K562 (cell line): Measurements from ENCODE around the gene RNF25. TPM values are rescaled to one million over a fixed set of nuclear protein-coding genes. Genes with fewer than 3 reads are reported as not detected.
A peak's percentile ranks its signal among the peaks of the same experiment; 100 is the strongest.

Experiments used
- BACH1 ChIP-seq: fragments of 200-800 bp; sonication (Bioruptor generic); IDR thresholded peaks from 2 replicates; pipeline ENCODE4 v1.6.1; 2016; ENCODE audit warnings: missing genetic modification characterization, missing compliant biosample characterization
- CBFA2T3 ChIP-seq: fragments of 450-650 bp; IDR thresholded peaks from 2 replicates; pipeline ENCODE4 v1.6.1; 2017
- CREM ChIP-seq: IDR thresholded peaks from 2 replicates; pipeline ENCODE4 v1.6.1; 2014; ENCODE audit warnings: antibody characterized with exemption, low read depth
- E2F6 ChIP-seq, 2 experiments: IDR thresholded peaks; 2 replicates each; pipeline ENCODE4 v1.6.1; 2011; ENCODE audit warnings: borderline replicate concordance in 1 of 2, control low read depth in 1 of 2, low read depth in 1 of 2, low read length in 1 of 2, mild to moderate bottlenecking in 1 of 2, mixed read lengths in 1 of 2, moderate library complexity in 1 of 2; ENCODE audit not compliant: insufficient read depth in 1 of 2, insufficient read length in 1 of 2, poor library complexity in 1 of 2, severe bottlenecking in 1 of 2; ENCODE audit errors: extremely low read depth in 1 of 2
- EGR1 ChIP-seq: fragments of 450-650 bp; conservative IDR thresholded peaks from 2 replicates; pipeline ENCODE4 v1.6.1; 2017; ENCODE audit warnings: mild to moderate bottlenecking
- EHMT2 ChIP-seq: fragments of 450-650 bp; IDR thresholded peaks from 2 replicates; pipeline ENCODE4 v1.6.1; 2018; ENCODE audit warnings: antibody characterized with exemption
- ELF1 ChIP-seq: fragments of 200-800 bp; sonication (Bioruptor generic); IDR thresholded peaks from 2 replicates; pipeline ENCODE4 v1.6.1; 2016; ENCODE audit warnings: missing genetic modification characterization, missing compliant biosample characterization
- HDAC2 ChIP-seq: fragments of 450-650 bp; IDR thresholded peaks from 2 replicates; pipeline ENCODE4 v1.6.1; 2016; ENCODE audit warnings: mild to moderate bottlenecking
- HMGN3 ChIP-seq: IDR thresholded peaks from 2 replicates; pipeline ENCODE4 v1.6.1; 2011; ENCODE audit warnings: borderline replicate concordance, low read depth, mild to moderate bottlenecking, mixed read lengths, low read length; ENCODE audit not compliant: insufficient read length; ENCODE audit errors: extremely low read depth
- HOMEZ ChIP-seq: fragments of 250-450 bp; sonication (Bioruptor Pico); IDR thresholded peaks from 2 replicates; pipeline ENCODE4 v1.4.0; 2020; ENCODE audit warnings: mild to moderate bottlenecking, moderate library complexity
- NCOA4 ChIP-seq: fragments of 450-650 bp; IDR thresholded peaks from 2 replicates; pipeline ENCODE4 v1.6.1; 2018; ENCODE audit warnings: mild to moderate bottlenecking; ENCODE audit not compliant: partially characterized antibody
- NCOA6 ChIP-seq: fragments of 450-650 bp; IDR thresholded peaks from 2 replicates; pipeline ENCODE4 v1.6.1; 2017; ENCODE audit warnings: mild to moderate bottlenecking
- NRF1 ChIP-seq, 2 experiments: fragments of 450-650 bp; IDR thresholded peaks in 1 of 2; conservative IDR thresholded peaks in 1 of 2; 2 replicates each; pipeline ENCODE4 v1.6.1; 2014; ENCODE audit warnings: mild to moderate bottlenecking in 2 of 2
- PKNOX1 ChIP-seq: fragments of 450-650 bp; IDR thresholded peaks from 2 replicates; pipeline ENCODE4 v1.6.1; 2016
- PRPF4 ChIP-seq: fragments of 200-400 bp; formaldehyde crosslinking; IDR thresholded peaks from one replicate; pipeline ENCODE4 v1.6.1; 2017; ENCODE audit warnings: low read length, low read depth, mild to moderate bottlenecking; ENCODE audit not compliant: insufficient read depth, poor library complexity, severe bottlenecking
- RBBP5 ChIP-seq: fragments of 200-600 bp; sonication (generic); IDR thresholded peaks from 2 replicates; pipeline ENCODE4 v1.6.1; 2012; ENCODE audit warnings: borderline replicate concordance, mild to moderate bottlenecking, low read length, control low read depth, inconsistent platforms; ENCODE audit not compliant: insufficient read depth, poor library complexity, severe bottlenecking
- RNF219 ChIP-seq: fragments of 250-450 bp; sonication (Bioruptor Pico); IDR thresholded peaks from 2 replicates; pipeline ENCODE4 v1.5.0; 2022; ENCODE audit warnings: mild to moderate bottlenecking
- SRSF1 ChIP-seq: fragments of 200-400 bp; formaldehyde crosslinking; IDR thresholded peaks from 2 replicates; pipeline ENCODE4 v1.6.1; 2017; ENCODE audit warnings: mild to moderate bottlenecking, low read depth, low read length, moderate library complexity
- TAF9B ChIP-seq: fragments of 450-650 bp; IDR thresholded peaks from 2 replicates; pipeline ENCODE4 v1.6.1; 2018; ENCODE audit warnings: mild to moderate bottlenecking; ENCODE audit not compliant: partially characterized antibody
- ZC3H4 ChIP-seq: sonication (generic); formaldehyde crosslinking; IDR thresholded peaks from 2 replicates; pipeline ENCODE4 v1.9.0; 2021; ENCODE audit warnings: missing genetic modification reagents, borderline replicate concordance
- ZNF23 ChIP-seq: fragments of 250-450 bp; sonication (Bioruptor Pico); IDR thresholded peaks from 2 replicates; pipeline ENCODE4 v1.4.0; 2020; ENCODE audit warnings: mild to moderate bottlenecking
- polyA plus RNA-seq, 8 experiments: library from polyadenylated mRNA; depleted of rRNA in 4 of 8; stranded (reverse) in 5 of 8; unstranded in 3 of 8; fragments of >200 nt; fragmentation: Nextera tagmentation in 2 of 8; fragmentation: Illumina TruSeq in 1 of 8; extraction: Ambion mirVana in 2 of 8; extraction: Trizol in 1 of 8; gene quantifications; 2 replicates each; pipeline versions ENCODE4 v1.2.1 to v1.2.3, GENCODE V29; 2011 to 2014; ENCODE audit warnings: inconsistent platforms in 1 of 8, missing spikeins in 1 of 8
- total RNA-seq, 7 experiments: library from RNA; depleted of rRNA in 6 of 7; stranded (reverse); fragments of >200 nt in 6 of 7; fragmentation: Illumina TruSeq in 2 of 7; extraction: Trizol in 2 of 7; gene quantifications; 2 replicates each; pipeline versions ENCODE4 v1.2.1 to v1.2.3, GENCODE V29; 2011 to 2021; ENCODE audit warnings: low replicate concordance in 1 of 7

The RNF25 gene
- total and polyA plus RNA-seq, 9 of the 15 experiments (the other 6 are each of a cell fraction or from before 2014, with no cell fraction given), result 2.3 to 49.8 (median 20.5) TPM

GRCh38 chr2:218671654-218672566, at the start of gene RNF25, which contains the start of gene STK36 (continued):
- TF ChIP-seq NRF1 (conservative IDR thresholded peaks at IDR 0.05 in 1 of 2, IDR thresholded peaks at IDR 0.05 in 1 of 2) (0 out of 4 replicates have a peak, but pooled peaks have one; percentile 17 to 34), ZNF23 (CRISPR knock-in tag) (no peak), HDAC2 (0 out of 2 replicates have a peak, but pooled peaks have one; percentile 58), EHMT2 (no peak), RNF219 (CRISPR knock-in tag) (no peak), RBBP5 (peak; percentile 34), TAF9B (peak; percentile 61), CREM (no peak), BACH1 (tag) (no peak), NCOA6 (no peak), EGR1 (no peak), ELF1 (tag) (peak; percentile 59; the same call in 1 of the 2 replicates), ZC3H4 (CRISPR knock-in tag) (no peak), HMGN3 (no peak), PKNOX1 (peak; percentile 55; the same call in 1 of the 2 replicates), NCOA4 (no peak), CBFA2T3 (no peak), E2F6 (IDR thresholded peaks at IDR 0.05; ENCODE audit: borderline replicate concordance in 1 of 2, extremely low read depth in 1 of 2, insufficient read depth in 1 of 2, insufficient read length in 1 of 2, low read depth in 1 of 2, low read length in 1 of 2, poor library complexity in 1 of 2, severe bottlenecking in 1 of 2) (no peak), PRPF4 (no peak), SRSF1 (no peak), HOMEZ (CRISPR knock-in tag) (no peak)
